ENCODE measurements around the gene JAZF1. TPM values are rescaled to one million over a fixed set of nuclear protein-coding genes. Genes with fewer than 3 reads are reported as not detected.

Gene JAZF1
- total RNA-seq, 1 experiment from 2014 or later: 9.1 TPM

DNA sequence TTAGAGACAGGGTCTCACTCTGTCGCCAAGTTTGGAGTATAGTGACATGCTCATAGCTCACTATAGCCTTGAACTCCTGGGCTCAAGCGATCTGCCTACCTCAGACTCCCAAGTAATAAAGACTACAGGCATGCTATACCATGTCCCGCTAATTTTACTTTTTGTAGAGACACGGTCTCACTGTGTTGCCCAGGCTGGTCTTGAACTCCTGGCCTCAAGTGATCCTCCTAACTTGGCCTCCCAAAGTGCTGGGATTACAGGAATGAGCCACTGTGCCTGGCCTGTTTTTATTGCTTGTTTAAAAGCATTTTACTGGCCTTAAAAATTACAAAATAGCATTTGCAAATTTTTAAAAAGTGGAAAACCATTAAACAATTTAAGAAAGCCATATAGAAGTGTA, 135.0 kb downstream of the JAZF1 start:
- H3K27ac Mint-ChIP-seq: 0 out of 7 replicates have a peak overlapping the region, but pooled peaks of 1 of the 3 experiments have one; percentile 52
- Histone ChIP-seq H3K4me2 (ENCODE audit: insufficient read depth, insufficient read length, low read length) (no peak overlapping the region), H2BK120ac (ENCODE audit: low read depth, low read length, poor library complexity, severe bottlenecking) (no peak overlapping the region), H2AK5ac (ENCODE audit: insufficient read length, low read length) (no peak overlapping the region), H4K5ac (ENCODE audit: insufficient read length, low read depth, low read length) (no peak overlapping the region), H3K23ac (ENCODE audit: insufficient read length, low read depth, low read length) (no peak overlapping the region), H3T11ph (ENCODE audit: low read length) (no peak overlapping the region), H2BK15ac (ENCODE audit: low read depth, low read length) (no peak overlapping the region), H3K14ac (ENCODE audit: insufficient read depth, low read length) (no peak overlapping the region), H3K27me3 (ENCODE audit: insufficient read depth, low read length) (no peaks in the 10 kb centered on the region), H4K8ac (replicated peaks; ENCODE audit: insufficient read length, low read depth, low read length) (no peak overlapping the region), H3K27ac (ENCODE audit: insufficient read length, low read depth, low read length) (no peak overlapping the region), H2AFZ (ENCODE audit: low read length) (no peak overlapping the region), H3K9ac (ENCODE audit: extremely low read depth, insufficient read length, low read length) (no peak overlapping the region), H3K23me2 (ENCODE audit: insufficient read length, low read depth, low read length, poor library complexity, severe bottlenecking) (no peaks in the 10 kb centered on the region), H3K79me2 (ENCODE audit: insufficient read depth, low read length) (no peaks in the 10 kb centered on the region; the same call in 1 of the 2 replicates), H4K91ac (ENCODE audit: insufficient read length, low read depth, low read length) (no peak overlapping the region), H2BK20ac (ENCODE audit: low read depth, low read length, poor library complexity, severe bottlenecking) (no peak overlapping the region), H4K20me1 (ENCODE audit: control insufficient read depth, insufficient read depth, insufficient read length) (no peaks in the 10 kb centered on the region), H3K18ac (ENCODE audit: insufficient read length, low read depth, low read length) (no peak overlapping the region), H3K9me3 (ENCODE audit: control insufficient read depth, low read depth, low read length) (no peaks in the 10 kb centered on the region), H2BK12ac (ENCODE audit: insufficient read length, low read depth, low read length) (no peak overlapping the region), H3K4me1 (ENCODE audit: insufficient read depth, low read length) (peaks cover 2% of the 10 kb centered on the region; the same call in 1 of the 2 replicates), H3K79me1 (ENCODE audit: insufficient read depth, low read depth, low read length, poor library complexity, severe bottlenecking) (no peaks in the 10 kb centered on the region), H3K56ac (ENCODE audit: insufficient read length, low read depth, low read length) (no peak overlapping the region), H2BK5ac (ENCODE audit: insufficient read length, low read length) (no peak overlapping the region), H3K4ac (ENCODE audit: low read depth, low read length) (no peak overlapping the region)
- TF ChIP-seq, protein P1, sequence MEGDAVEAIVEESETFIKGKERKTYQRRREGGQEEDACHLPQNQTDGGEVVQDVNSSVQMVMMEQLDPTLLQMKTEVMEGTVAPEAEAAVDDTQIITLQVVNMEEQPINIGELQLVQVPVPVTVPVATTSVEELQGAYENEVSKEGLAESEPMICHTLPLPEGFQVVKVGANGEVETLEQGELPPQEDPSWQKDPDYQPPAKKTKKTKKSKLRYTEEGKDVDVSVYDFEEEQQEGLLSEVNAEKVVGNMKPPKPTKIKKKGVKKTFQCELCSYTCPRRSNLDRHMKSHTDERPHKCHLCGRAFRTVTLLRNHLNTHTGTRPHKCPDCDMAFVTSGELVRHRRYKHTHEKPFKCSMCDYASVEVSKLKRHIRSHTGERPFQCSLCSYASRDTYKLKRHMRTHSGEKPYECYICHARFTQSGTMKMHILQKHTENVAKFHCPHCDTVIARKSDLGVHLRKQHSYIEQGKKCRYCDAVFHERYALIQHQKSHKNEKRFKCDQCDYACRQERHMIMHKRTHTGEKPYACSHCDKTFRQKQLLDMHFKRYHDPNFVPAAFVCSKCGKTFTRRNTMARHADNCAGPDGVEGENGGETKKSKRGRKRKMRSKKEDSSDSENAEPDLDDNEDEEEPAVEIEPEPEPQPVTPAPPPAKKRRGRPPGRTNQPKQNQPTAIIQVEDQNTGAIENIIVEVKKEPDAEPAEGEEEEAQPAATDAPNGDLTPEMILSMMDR (conservative IDR thresholded peaks at IDR 0.05): no peak
- H3K27me3 Mint-ChIP-seq (ENCODE audit: low read depth): no peaks in the 10 kb centered on the region; the same call in 1 of the 2 replicates
- no peak overlapping the region for H3K4me3 Mint-ChIP-seq
- no CpG with 5 or more reads among the region's 4 CpGs for WGBS (ENCODE audit: extremely low coverage, insufficient read length, low lambda C conversion rate)
- peaks cover 11 to 13% of the 10 kb centered on the region in 2 experiments for H3K4me1 Mint-ChIP-seq
- DNase-seq: no peak
- no peaks in the 10 kb centered on the region for H3K36me3 Mint-ChIP-seq (ENCODE audit: insufficient read depth in 1 of 3, low read depth in 3 of 3)
- H3K9me3 Mint-ChIP-seq: no peaks in the 10 kb centered on the region
